HG03439 (cell line): ENCODE data around the gene TBC1D9B.

Experiments
- ATAC-seq: cut with Tn5 transposase; IDR thresholded peaks from one replicate; pipeline ENCODE4 v1.9.1; 2021; ENCODE audit warnings: mild to moderate bottlenecking, moderate library complexity; ENCODE audit not compliant: unreplicated experiment

Gene TBC1D9B

DNA sequence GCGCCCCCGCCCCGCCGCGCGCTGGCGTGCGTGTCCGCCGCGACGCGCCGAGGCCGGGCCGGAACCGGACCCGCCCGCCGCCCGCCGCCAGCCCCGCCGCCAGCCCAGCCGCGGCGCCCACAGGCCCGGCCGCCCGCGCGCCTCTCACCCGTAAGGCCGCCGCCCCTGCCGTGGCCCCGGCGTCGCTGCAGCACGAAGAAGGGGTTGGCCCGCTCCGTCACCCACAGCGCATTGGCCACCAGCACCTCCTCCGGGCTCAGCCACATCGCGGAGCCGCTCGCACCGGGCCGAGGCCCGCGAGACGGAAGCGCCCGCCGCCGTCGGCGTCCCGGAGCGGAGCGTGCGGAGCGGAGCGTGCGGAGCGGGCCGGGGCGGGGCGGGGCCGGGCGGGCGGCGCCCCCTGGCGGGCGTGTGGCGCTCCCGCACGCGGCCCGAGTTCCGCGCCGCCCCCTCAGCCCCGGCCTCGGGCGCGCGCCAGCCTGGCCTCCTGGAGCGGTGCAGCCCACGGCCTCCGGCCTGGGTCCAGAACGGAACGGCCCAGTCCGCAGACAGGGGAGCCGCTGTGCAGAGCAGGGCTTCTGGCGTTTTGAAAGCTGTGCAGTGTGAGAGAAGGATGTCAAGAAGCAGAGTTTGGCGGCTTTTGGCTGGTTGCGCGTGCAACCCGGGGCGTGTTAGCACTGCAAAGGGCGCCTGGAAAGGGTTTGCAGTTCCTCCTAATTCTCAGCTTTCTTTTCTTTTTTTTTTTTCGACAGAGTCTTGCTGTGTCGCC is at the start of gene TBC1D9B:
Gene TBC1D9B, minus strand, starts transcription at position 342 of the 769 bp plus-strand sequence. Its CDS starts 76 bp downstream, at position 266.
- peak; percentile 83 for ATAC-seq

DNA sequence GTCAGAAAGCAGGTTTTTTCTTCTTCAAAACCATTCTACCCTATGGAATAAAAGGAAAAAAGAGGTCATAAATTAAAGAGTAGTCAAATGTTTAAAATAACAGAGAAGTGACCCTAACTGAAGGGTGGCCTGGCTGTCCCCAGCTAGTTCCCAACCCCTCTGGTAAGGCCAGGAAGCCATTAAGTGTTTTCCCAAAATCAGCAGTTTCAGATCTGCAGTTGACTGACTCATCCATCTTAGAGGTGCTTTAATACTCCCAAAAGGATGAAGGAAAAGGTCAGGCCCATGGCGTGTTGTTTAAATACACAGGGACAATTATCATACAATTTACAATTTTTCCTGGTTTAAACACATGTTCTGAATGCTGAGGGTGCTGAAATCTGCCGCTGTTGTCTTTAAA is 47.9 kb upstream of the TBC1D9B start:
- no peak for ATAC-seq

DNA sequence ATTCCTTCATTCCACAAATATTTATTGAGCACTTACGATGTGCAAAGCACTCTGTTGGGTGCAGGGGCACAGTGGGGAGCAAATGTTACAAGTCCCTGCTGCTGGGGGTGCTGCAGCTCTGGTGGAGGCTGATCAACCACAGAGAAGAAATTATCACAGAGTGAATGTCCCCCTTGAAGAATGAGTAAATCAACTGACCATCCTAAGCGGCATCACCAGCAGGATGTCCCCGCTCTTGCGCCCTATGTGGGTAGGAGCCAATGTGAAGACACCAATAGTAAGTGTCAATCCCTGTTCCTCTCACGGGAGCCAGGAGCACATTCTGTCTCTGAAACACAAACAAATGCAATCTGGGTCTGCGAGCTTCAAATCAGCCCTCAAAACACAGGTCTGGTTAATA is 47.4 kb upstream of the TBC1D9B start:
- no peak for ATAC-seq

DNA sequence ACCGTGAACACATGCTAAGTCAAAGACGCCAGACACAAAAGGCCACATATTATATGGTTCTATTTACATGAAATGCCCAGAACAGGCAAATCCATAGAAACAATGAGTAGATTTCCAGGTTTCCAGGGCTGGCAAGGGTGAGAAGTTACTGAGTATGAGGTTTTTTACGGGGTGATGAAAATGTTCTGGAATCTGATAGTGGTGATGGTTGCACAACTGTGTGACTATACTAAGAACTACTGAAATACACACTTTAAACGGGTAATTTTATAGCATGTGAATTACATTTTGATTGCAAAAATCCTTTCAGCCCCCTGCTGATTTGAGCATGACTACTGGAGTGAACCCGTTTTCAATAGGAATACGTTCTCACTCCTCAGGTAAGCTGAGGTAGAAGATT is 46.7 kb upstream of the TBC1D9B start:
- ATAC-seq = no peak

DNA sequence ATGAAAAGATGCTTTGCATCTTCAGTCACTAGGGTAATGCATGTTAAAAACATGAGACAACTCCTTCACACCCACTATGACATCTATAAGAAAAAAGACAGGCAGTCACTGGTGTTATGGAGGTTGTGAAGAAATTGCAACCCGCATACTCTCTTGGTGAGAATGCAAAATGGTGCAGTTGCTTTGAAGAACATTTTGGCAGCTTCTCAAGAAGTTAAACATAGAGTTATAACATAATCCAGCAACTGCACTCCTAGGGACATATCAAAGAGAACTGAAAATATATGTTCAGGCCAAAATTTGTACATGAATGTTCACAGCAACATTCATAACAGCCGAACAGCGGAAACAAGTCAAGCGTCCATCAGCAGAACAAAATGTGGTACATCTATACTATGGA is 46.3 kb upstream of the TBC1D9B start:
- ATAC-seq = no peak

DNA sequence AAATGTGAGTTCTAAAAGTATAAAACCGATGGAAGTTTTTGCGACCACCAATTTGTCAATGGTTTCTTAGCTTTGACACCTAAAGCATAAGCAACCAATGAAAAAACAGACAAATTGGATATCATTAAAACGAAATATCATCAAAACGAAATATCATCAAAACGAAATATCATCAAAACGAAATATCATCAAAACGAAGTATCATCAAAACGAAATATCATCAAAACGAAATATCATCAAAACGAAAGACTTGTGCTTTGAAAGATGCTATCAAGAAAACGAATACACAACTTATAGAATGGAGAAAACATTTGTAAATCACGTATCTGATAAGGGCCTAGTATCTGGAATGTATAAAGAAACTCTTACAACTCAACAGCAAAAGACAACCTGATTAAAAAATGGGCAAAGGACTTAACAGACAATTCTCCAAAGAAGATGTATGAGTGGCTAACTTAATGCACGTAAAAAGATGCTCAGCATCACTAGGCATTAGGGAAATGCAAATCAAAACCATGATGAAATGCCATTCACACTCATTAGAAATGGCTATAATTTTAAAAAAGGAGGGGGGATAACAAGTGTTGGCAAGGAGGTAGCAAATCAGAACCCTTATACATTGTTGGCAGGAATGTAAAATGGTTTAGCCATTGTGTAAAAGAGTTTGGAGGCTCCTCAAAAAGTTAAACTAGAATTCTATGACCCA is 29.4 kb upstream of the TBC1D9B start:
- ATAC-seq = no peak

DNA sequence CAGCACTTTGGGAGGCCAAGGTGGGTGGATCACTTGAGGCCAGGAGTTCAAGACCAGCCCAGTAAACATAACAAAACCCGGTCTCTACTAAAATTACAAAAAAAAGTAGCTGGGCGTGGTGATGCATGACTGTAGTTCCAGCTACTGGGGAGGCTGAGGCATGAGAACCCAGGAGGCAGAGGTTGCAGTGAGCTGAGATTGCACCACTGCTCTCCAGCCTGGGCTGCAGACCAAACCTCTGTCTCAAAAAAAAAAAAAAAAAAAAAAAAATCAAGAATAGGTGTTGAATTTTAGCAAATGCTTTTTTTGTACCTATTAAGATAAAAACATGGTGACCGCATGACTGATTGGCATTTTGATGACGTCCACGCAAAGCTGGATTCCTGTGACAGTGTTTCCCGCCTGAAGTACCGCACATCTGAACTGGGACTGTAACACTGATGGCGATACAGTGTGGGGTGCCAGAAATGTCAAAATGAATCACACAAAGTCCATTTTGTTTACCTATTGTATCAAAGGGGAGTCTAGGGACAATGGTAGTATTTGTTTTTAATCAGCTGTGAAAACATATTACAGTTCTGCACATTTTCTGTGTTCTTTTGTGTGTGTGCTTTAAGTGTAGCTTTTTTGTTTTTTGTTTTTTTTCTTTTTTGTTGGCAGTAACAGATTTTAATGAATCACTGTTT is 23.2 kb upstream of the TBC1D9B start:
- ATAC-seq = no peak

DNA sequence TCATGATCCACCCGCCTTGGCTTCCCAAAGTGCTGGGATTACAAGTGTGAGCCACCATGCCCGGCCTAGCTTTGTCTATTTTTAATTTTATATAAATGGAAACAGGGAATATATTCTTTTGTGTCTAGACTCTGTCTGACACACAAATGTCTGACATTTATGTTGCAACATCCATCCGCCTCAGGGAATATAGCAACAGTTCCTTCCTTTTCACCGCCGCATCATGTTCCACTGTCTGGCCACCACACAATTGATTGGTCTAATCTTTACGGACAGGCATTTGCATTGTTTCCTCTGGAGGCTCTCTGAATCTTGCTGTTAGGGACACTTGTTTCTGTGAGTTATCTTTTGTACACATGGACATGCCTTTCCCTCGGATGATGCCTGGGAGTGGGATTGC is 20.1 kb upstream of the TBC1D9B start:
- no peak for ATAC-seq

DNA sequence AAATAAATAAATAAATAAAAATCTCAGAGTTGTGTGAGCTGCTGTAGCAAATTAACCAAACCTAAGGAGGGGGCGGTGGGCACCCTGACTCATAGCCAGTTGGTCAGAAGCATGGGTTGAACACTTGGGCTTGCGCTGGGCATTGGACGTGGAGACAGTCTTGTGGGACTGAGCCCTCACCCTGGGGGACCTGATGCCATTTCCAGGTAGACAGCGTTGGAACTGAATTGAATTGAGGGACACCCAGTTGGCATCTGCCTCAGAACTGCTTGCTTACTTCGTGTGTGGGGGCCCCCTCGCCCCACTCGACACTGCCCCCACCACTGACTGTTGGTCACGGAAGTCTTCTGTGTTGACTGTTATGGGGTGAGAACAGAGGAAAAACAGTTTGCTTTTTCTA is 19.0 kb upstream of the TBC1D9B start:
- ATAC-seq = no peak

DNA sequence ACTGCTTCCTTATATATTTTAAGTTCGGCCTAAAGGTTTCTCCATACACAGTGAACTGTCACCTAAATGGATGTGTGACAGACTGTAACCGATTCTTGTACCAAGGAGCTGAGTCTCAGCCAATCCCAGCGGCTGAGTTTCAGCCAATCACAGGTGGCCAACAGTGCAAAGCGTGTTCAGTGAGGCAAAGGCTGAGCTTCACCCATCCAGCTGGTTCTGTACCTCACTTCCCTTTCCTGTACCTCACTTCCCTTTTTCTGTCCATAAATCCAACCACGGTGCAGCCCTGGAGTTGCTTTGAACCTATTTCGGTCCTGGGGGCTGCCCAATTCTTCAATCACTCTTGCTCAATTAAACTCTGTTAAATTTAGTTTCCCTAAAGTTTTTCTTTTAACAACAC is 15.7 kb upstream of the TBC1D9B start:
- ATAC-seq = no peak

DNA sequence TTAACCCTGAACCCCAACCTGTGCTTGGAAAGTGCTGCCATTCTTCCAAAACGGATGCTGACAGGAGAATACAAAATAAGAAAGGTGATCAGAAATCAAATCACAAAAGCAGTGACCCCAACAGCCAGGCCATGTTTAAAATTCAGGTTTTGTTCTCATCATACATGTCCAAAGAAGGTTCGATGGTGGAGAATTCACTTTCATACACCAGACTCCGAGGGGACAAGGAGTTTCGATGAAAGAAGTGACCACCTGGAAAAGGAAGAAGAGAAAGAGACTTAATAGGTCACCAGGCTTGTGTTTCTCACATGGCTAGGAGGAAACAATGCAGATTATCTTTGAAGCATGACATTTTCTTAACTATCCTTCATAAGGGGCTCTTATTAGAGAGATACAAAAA is 12.5 kb upstream of the TBC1D9B start:
- no peak for ATAC-seq

DNA sequence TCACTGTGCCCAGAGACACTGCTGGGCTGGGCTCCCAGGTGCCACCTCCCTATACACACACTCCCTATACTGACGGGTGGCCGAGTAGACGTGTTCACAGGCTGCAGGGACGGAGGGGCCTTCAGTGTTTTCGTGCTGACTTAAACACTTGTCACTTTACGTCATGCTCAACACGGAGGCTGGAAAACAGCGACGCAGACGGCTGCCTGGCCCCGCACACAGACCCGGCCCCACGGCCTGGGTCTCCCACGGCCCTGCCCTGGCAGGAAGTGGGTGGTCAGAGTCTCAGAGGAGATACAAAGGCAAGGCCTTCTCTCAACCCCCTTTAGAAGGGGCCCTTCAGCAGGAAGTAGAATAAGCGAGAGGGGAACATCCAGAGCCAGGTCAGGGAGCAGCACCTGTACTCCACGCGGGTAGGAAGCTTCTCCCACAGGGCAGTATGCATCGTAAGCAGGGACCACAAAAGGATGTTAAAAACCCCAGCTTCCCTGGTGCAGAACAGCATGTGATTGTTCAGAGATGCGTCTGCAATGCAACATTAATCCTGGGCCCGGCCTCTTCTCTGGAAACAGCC is 11.9 kb upstream of the TBC1D9B start:
- ATAC-seq = no peak

DNA sequence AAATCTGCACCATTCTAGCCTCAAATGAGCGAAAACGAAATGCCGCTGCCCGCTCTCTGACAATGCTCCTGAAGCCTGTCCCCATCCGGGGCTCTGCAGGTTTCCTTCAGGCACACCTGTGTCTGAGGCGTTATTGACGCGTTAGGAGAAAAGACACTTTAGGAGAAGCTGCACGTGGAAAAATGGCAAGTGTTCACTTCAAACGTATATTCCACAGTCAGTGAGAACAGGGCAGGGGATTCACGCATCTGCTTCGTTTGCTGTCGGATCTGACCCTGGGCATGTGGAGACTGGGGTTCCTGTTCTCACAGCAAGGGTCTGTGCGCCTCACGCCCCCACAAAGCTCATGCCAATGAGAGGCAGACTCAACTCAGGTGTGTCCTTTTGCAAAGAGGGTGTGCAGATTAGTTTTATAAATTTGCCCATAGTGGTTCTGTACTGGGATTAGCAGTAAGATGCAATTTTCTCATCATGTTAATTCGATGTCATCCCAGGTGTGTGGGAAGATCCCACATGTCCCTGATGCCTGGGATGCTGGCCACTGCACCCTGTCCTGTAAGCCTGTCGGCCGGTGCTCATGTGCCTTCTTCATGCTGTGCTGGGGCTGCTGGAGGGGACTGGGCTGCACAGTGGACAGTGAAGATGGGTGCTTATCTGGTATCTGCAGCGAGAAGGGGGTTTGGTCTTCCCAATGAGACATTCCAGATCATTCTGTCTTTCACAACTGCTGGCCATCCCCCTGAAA is 11.2 kb upstream of the TBC1D9B start:
- ATAC-seq = no peak

DNA sequence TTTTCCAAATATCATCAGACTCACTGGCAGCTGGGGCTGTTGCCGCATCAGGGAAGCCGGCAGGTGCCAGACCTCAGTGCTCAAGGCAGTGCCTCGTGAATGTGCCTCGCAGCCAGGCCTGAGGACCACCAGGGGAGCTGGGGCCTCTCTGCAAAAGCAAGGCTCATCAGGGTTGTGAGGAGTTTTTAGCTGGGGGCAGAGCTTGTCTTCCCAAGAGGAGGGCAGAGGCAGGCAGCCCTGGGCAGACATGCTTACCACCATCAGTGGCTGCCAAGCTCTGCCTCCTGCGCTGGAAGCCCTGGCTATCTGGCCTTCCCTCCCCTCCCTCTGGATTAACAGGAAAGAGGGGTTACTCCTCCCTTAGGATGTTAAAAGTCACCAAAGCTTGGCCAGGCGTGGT is 8.8 kb upstream of the TBC1D9B start:
- no peak for ATAC-seq

DNA sequence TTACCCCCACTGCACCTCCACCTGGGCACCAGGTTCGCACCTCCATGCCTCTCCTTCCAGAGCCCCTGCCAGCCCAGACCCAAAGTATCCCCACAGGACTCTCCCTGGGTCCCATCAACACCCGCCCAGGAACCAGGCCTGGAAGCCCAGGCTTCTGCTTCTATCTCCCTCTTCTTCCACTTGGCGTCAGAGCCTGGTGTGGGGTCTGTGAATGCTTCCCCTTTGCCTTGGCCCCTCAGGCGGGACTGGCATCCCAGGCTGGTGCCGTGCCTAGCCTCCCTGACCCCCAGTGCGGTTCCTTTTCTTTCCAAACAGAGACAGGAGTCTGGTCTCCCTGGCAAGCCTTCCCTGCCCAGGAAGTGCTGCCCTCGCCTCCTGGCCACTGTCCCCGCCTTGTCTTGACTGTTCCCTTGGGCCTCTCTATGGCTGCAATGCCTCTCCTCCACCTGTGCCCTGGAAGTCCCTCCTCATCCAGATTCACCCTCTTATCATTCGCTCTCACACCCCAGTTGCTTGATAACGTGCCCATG is 7.8 kb upstream of the TBC1D9B start:
- ATAC-seq = no peak

DNA sequence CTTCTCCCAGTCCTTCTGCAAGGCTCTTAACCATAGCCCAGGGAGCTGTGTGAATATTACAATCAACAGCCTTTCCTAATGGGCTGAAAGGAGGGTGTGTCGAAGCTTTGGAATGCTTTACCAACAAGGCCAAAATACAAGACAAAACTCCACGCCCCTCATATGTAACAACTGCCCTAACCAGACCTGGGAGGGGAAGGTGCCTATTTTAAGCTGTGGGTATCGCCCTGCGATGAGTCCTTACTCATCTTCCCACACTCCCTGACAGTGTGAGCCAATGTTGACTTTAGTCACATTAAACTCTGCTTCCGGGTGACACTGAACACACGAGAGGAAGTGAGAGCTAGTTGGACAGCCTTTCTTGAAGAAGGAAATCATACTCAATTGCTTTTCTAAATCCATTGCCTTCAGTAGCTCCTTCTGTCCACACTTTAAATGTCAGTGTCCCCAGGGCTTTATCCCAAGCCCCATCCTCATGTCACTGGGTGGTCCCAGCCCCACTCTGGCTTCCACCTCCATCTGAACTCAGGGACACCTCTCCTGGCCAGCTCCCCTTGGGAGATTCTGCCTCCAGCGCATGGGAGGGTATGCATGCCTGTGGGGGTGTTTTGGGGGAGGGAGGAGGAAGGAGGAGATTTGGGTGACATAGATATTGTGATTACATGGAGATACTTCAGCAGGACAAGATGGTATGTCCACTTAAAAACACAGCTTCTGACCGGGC is 6.5 kb upstream of the TBC1D9B start:
- no peak for ATAC-seq

DNA sequence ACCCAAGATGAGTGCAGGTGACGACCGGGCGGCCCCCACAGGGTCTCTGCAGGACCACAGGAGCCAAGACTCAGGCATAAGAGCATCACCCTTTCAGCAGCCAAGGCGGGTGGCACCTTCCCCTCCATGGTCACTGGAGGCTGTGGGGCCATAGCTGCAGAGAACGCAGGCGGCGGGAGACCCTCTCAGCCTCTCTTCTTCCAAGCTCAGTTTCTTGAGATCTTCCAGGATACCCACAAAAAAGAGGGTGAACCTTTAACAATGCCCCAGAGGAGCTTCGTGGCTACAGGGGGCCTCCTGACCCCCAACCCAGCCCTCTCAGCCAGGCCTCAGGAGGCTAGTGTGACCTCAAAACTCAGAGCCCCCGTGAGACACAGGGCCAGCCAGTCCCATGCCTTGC is 5.8 kb upstream of the TBC1D9B start:
- no peak for ATAC-seq

DNA sequence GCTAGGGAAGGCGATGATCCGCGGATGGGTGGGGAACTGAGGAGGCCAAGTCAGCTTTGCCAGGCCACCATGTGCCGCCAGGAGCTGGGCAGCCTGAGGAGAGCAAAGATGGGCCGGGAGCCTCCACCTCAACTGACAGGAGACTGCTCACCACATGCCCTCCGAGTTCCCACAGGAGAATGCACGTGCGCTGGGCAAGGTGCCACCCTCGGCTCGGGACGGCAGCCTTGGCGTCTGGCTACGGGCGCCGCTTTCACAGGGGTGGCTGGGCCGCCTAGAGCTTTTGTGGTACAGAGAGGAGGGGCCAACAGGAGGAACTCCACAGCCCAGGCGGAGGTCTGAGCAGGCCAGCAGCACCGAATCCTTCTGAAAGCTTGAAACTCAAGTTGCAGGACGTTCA is 5.3 kb upstream of the TBC1D9B start:
- ATAC-seq = no peak

DNA sequence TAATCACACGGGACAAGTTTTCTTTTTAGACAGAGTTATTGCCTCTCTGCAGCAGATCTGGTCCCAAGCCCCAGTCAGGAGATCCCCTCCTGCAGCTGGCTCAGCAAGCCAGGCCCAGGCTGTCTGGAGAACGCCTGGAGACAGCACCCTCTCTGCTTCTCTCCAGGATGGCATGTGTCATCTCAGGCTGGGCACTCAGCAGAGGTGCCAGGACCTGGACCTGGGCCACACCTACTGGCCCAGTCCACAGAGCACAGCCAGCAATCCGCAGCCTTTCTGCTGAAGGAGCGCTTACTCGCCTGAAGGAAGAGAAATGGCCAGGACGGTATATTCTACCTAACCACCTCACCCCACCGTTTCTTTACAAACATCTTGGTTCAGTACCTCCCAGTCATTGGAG is 4.7 kb upstream of the TBC1D9B start:
- ATAC-seq = no peak

DNA sequence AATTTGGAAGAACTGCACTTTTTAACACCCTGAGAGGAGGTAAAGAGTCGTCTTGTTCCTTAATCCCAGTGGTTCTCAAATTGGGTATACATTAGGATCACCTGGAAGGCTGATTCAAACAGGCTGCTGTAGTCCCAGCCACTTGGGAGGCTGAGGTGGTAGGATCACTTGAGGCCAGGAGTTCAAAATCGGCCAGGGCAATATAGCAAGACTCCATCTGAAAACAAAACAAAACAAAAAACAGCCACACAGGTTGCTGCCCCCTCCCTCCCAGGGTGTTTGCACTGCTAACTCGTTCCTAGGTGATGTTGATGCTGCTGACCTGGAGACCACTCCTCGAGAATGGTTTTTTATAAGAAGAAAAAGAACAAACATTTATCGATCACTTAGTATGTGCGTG is 1.5 kb upstream of the TBC1D9B start:
- ATAC-seq = no peak
